H7 (cell line): ENCODE measurements around the gene TNIK. TPM values are rescaled to one million over a fixed set of nuclear protein-coding genes. Genes with fewer than 3 reads are reported as not detected.

Experiments
- DNase-seq: peaks from one replicate; pipeline ENCODE4 v3.0.0; 2012
- H3K27me3 ChIP-seq: 2 replicates; pipeline ENCODE4 v1.6.0; 2011; ENCODE audit warnings: mild to moderate bottlenecking, low read length; ENCODE audit not compliant: control insufficient read depth, insufficient read depth
- H3K36me3 ChIP-seq: replicated peaks from 2 replicates; pipeline ENCODE4 v1.5.1; 2011; ENCODE audit warnings: low read length; ENCODE audit not compliant: control insufficient read depth, insufficient read depth
- H3K4me3 ChIP-seq: 2 replicates; pipeline ENCODE4 v1.5.1; 2011; ENCODE audit warnings: low read depth, mild to moderate bottlenecking, control low read depth, low read length, moderate library complexity; ENCODE audit not compliant: insufficient read depth
- total RNA-seq: library from RNA; depleted of rRNA; stranded (reverse); fragments of >200 nt; shearing (Covaris generic); gene quantifications from 2 replicates; pipeline ENCODE4 v1.2.3, GENCODE V29; 2014

The TNIK gene
- total RNA-seq, 1 experiment from 2014 or later = 16.4 TPM

DNA sequence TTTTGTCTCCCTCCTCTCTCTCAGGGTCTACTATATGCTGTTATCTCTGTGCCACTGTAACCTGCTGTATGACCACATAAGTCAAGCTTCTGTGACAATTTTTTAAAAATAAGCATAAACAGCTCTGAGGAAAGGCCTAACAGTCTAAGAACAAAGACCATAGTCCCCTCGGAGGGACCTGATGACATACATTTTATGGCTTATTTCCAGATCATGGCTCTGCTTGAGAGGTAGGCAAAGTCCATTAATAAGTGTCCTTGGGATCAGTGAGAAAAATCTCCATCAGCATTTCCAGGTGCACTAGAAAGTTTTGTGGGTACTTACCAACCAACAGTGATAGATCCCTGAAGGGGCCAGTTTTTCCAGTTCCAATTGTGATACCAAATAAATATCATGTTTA, 123.8 kb downstream of the TNIK start:
- Histone ChIP-seq H3K27me3 (no peaks in the 10 kb centered on the region), H3K36me3 (no peaks in the 10 kb centered on the region), H3K4me3 (no peak overlapping the region)
- DNase-seq = no peak

DNA sequence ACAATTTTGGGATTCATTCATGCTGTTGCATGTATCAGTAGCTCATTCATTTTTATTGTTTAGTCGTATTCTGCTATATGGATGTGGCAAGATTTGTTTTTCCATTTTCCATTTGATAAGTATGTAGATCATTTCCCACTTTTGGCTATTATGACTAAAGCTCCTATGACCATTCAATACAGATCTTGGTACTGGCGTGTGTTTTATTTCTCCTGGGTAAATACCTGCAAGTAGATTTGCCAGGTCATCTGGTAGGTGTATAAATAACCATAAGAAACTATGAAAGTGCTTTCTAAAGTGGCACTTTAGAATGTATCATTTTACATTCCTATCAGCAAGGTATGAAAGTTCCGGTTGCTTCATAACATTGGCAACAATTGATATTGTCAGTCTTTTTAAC, 124.6 kb downstream of the TNIK start:
- Histone ChIP-seq H3K27me3 (no peaks in the 10 kb centered on the region), H3K4me3 (no peak overlapping the region), H3K36me3 (no peaks in the 10 kb centered on the region)
- no peak for DNase-seq

DNA sequence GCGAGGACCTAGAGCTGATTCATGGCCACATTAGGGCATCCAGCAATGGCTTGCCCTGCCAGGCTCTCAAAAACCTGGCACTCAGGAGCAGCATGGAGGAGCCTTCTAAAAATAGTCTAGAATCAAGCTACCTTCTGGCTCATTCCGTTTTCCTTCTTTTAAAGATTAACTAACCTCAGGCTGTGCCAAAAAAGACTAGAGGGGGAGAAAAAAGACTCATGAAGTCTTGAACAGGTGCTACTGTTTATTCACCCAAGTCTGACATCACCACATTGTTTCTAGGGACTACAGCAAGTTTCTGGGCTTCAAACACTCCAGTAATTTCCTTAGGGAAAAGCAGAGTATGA, 125.8 kb downstream of the TNIK start:
- no peaks in the 10 kb centered on the region for H3K27me3 ChIP-seq
- no peak overlapping the region for H3K4me3 ChIP-seq
- no peak for DNase-seq
- no peaks in the 10 kb centered on the region for H3K36me3 ChIP-seq

- Histone ChIP-seq H3K27me3 (no peaks in the 10 kb centered on the region), H3K36me3 (no peaks in the 10 kb centered on the region), H3K4me3 (no peak overlapping the region)
- no peak for DNase-seq
These were observed 126.3 kb downstream of the TNIK start for GRCh38 chr3:171333784-171334464.

GRCh38 chr3:171330938-171331337, 129.3 kb downstream of the TNIK start:
- no peak overlapping the region for H3K4me3 ChIP-seq
- H3K27me3 ChIP-seq = no peaks in the 10 kb centered on the region
- no peak for DNase-seq
- H3K36me3 ChIP-seq = no peaks in the 10 kb centered on the region

DNA sequence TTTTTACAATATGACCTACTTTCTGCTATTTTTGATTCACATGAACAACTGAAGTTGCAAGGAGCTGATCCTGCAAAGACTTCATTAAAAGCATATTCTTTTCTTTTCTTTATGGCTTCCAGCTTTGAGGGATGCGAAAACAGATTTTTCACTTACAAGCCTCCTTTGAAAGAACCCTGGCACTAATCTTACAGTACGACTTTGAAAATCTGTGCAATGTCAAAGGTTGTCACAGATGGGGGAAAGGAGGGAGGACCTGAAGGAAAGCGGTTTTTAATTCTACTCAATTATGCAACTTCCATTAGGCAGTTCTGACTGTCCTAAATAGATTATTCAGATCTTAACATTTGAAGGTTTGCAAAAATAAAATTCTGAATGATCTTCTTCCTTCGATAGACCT, 130.5 kb downstream of the TNIK start:
- Histone ChIP-seq H3K36me3 (no peaks in the 10 kb centered on the region), H3K27me3 (no peaks in the 10 kb centered on the region), H3K4me3 (no peak overlapping the region)
- DNase-seq = no peak

DNA sequence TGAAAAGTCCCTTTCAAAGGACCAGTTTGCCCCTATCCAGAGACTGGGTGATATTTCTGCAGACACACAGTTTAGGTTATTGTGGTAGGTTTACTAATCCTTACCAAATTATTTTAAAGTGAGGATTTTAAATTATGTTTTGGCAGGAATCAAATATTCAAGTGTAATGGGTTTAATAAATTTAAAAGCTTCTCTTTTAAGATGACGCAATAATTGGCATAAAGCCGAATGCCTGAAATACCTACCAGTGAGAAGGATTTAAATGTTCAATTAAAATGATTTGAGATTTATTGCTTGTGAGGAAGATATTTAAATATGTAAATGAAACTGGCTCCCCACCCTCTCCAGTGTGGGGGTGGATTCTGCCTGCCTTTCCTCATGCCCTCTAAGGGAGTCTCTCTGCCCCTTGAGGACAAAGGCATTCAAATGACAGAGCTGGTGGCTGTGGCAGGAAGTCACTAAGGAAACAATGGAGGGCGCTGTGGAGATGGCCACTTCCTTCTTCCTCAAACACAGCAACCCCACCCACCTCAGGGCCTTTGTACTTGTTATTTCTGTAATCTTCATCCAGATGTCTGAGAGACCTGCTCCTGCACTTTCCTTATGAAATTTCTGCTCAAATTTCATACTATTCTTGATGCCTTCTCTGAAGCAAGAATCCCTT, 131.7 kb downstream of the TNIK start:
- no peak for DNase-seq
- Histone ChIP-seq H3K4me3 (no peak overlapping the region), H3K36me3 (no peaks in the 10 kb centered on the region), H3K27me3 (no peaks in the 10 kb centered on the region)

GRCh38 chr3:171327441-171328174, 132.6 kb downstream of the TNIK start:
- H3K27me3 ChIP-seq = no peaks in the 10 kb centered on the region
- no peak for DNase-seq

GRCh38 chr3:171326717-171327440, 133.3 kb downstream of the TNIK start:
- Histone ChIP-seq H3K27me3 (no peaks in the 10 kb centered on the region), H3K36me3 (no peaks in the 10 kb centered on the region), H3K4me3 (no peak overlapping the region)
- DNase-seq = no peak

More at GRCh38 chr3:171327441-171328174, 132.6 kb downstream of the TNIK start:
- H3K4me3 ChIP-seq = no peak overlapping the region
- no peaks in the 10 kb centered on the region for H3K36me3 ChIP-seq

DNA sequence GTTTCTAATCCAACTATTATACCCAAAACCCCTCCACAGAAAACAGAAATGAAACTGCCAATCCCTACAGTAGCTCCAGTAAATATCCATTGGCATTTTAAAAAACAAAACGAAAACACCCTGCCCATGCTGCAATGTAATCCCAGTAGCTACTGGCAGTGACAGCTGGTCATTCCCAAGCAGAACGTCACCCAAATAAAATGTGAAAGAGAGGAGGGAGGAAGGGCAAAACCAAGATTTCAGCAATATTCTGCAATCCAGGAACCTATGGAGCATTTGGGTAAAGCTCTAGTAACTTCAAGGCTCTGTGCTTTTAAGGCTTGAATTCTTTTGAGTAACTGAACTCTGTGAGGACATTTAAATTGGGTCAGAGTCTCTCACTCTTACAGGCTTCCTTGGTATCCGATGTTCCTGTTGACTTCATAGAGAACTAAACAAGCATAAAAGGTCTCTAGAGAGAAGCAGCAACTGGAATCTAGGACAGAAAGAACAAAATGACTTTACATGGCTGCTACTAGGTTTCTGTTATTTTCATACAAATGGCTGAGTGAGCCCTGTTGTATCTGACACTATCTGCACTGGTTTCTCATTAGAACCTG, 136.2 kb downstream of the TNIK start:
- Histone ChIP-seq H3K27me3 (no peaks in the 10 kb centered on the region), H3K4me3 (no peak overlapping the region), H3K36me3 (no peaks in the 10 kb centered on the region)
- no peak for DNase-seq

- H3K4me3 ChIP-seq = no peak overlapping the region
- H3K36me3 ChIP-seq = no peaks in the 10 kb centered on the region
- DNase-seq = no peak
- no peaks in the 10 kb centered on the region for H3K27me3 ChIP-seq
These were observed 138.4 kb downstream of the TNIK start for GRCh38 chr3:171321559-171322360.

- H3K4me3 ChIP-seq = no peak overlapping the region
- DNase-seq = no peak
These were observed 139.3 kb downstream of the TNIK start for GRCh38 chr3:171320750-171321558.

GRCh38 chr3:171317171-171317570, 143.0 kb downstream of the TNIK start:
- no peak for DNase-seq
- H3K4me3 ChIP-seq = no peak overlapping the region
- no peaks in the 10 kb centered on the region for H3K27me3 ChIP-seq
- no peaks in the 10 kb centered on the region for H3K36me3 ChIP-seq

More at GRCh38 chr3:171320750-171321558, 139.3 kb downstream of the TNIK start:
- Histone ChIP-seq H3K27me3 (no peaks in the 10 kb centered on the region), H3K36me3 (no peaks in the 10 kb centered on the region)
